ENCODE data around the gene PPY.
"Not testable (repeated sequence)": the region's sequence is repeated elsewhere in the genome, so short reads cannot be mapped to it uniquely, and the experiment has no call there.

PPY gene

GRCh38 chr17:43942051-43942685 is at the start of gene PPY:
Gene PPY (minus strand): TSS chr17:43942476. CDS start chr17:43941654, 822 bp downstream.
- DNase-seq, result no peak

- DNase-seq, result no peak
These were observed 46.0 kb upstream of the PPY start for GRCh38 chr17:43988301-43988700.

- DNase-seq, result no peak
These were observed 45.1 kb upstream of the PPY start for GRCh38 chr17:43987131-43988021.

GRCh38 chr17:43986225-43986981 is 44.1 kb upstream of the PPY start:
- DNase-seq, result no peak

- no peak for DNase-seq
These were observed 42.2 kb upstream of the PPY start for GRCh38 chr17:43984521-43984920.

- DNase-seq, result no peak
These were observed 41.5 kb upstream of the PPY start for GRCh38 chr17:43983515-43984411.

GRCh38 chr17:43983196-43983514 is 40.9 kb upstream of the PPY start:
- no peak for DNase-seq

GRCh38 chr17:43982171-43982570 is 39.9 kb upstream of the PPY start:
- DNase-seq, result no peak

- no peak for DNase-seq
These were observed 37.4 kb upstream of the PPY start for GRCh38 chr17:43979671-43980070.

- no peak for DNase-seq
These were observed 36.7 kb upstream of the PPY start for GRCh38 chr17:43979011-43979410.

GRCh38 chr17:43978078-43978477 is 35.8 kb upstream of the PPY start:
- DNase-seq, result no peak

- DNase-seq, result no peak
These were observed 34.9 kb upstream of the PPY start for GRCh38 chr17:43976963-43977837.

- DNase-seq, result no peak
These were observed 33.6 kb upstream of the PPY start for GRCh38 chr17:43975898-43976297.

- DNase-seq, result no peak
These were observed 32.3 kb upstream of the PPY start for GRCh38 chr17:43974382-43975266.

GRCh38 chr17:43972444-43973212 is 30.4 kb upstream of the PPY start:
- not testable (repeated sequence) for DNase-seq

GRCh38 chr17:43971436-43971835 is 29.2 kb upstream of the PPY start:
- not testable (repeated sequence) for DNase-seq

GRCh38 chr17:43970366-43970765 is 28.1 kb upstream of the PPY start:
- DNase-seq, result no peak

- no peak for DNase-seq
These were observed 25.1 kb upstream of the PPY start for GRCh38 chr17:43967251-43967875.

- no peak for DNase-seq
These were observed 24.0 kb upstream of the PPY start for GRCh38 chr17:43966276-43966675.
